GM12878 (cell line): ENCODE data around the gene VSIG10L. TPM values are rescaled to one million over a fixed set of nuclear protein-coding genes. Genes with fewer than 3 reads are reported as not detected.

Experiments used
- ATAC-seq: fragments of 200-7000 bp; cut with Tn5 transposase; 3 replicates; pipeline ENCODE4 v1.9.1; 2020; ENCODE audit warnings: mild to moderate bottlenecking, moderate library complexity
- BruUV-seq: library from RNA; stranded (reverse); fragments of 400-500 nt; replicated peaks from 2 replicates; lab custom pipeline; 2021; lab: Mats Ljungman, UMichigan
- CTCF ChIA-PET: fragments of 300-600 bp; sonication (Branson Sonifier 250); formaldehyde crosslinking; extraction: SDS; loops from one replicate; lab custom pipeline; 2021; ENCODE audit warnings: inconsistent platforms; lab: Yijun Ruan, JAX
- POLR2A ChIA-PET: fragments of 350-600 bp; formaldehyde crosslinking; extraction: SDS; loops from one replicate; lab custom pipeline; 2021; ENCODE audit warnings: inconsistent platforms; lab: Charles Lee
- RAD21 ChIA-PET: fragments of 300-600 bp; sonication (Branson Sonifier 250); formaldehyde crosslinking; loops from one replicate; lab custom pipeline; 2023; ENCODE audit warnings: antibody characterized with exemption; ENCODE audit not compliant: unreplicated experiment; lab: Charles Lee
- SMC1A ChIA-PET: fragments of 300-600 bp; sonication (Branson Sonifier 250); formaldehyde crosslinking; loops from one replicate; lab custom pipeline; 2023; ENCODE audit not compliant: unreplicated experiment, uncharacterized antibody; lab: Charles Lee
- DNase-seq: peaks from one replicate; pipeline ENCODE4 v3.0.0-alpha.2; 2011; ENCODE audit warnings: low read depth, low spot score
- FAIRE-seq: peaks from 3 replicates; lab custom pipeline; 2011; peaks lifted over from hg19 to GRCh38; lab: Jason Lieb, UNC
- H2AFZ ChIP-seq: 2 replicates; pipeline ENCODE4 v1.6.0; 2011; ENCODE audit warnings: low read depth, low read length, control low read depth; ENCODE audit not compliant: control insufficient read depth
- H3K27ac ChIP-seq: 2 replicates; pipeline ENCODE4 v1.5.1; 2011; ENCODE audit warnings: control low read depth; ENCODE audit not compliant: control insufficient read depth, insufficient read depth
- H3K27me3 ChIP-seq, 2 experiments: replicated peaks in 1 of 2; 2 replicates each; pipeline versions ENCODE4 v1.6.0 to v1.6.1; 2011; ENCODE audit warnings: low read length in 1 of 2; ENCODE audit not compliant: control insufficient read depth in 2 of 2, insufficient read depth in 2 of 2
- H3K36me3 ChIP-seq, 2 experiments: 2 replicates each; pipeline ENCODE4 v1.5.1; 2011; ENCODE audit warnings: low read length in 1 of 2; ENCODE audit not compliant: control insufficient read depth in 2 of 2, insufficient read depth in 2 of 2
- H3K4me1 ChIP-seq: 2 replicates; pipeline ENCODE4 v1.6.1; 2011; ENCODE audit warnings: mild to moderate bottlenecking, low read length, moderate library complexity, mixed read lengths; ENCODE audit not compliant: control insufficient read depth, insufficient read depth
- H3K4me2 ChIP-seq: 2 replicates; pipeline ENCODE4 v1.6.0; 2011; ENCODE audit warnings: control low read depth; ENCODE audit not compliant: control insufficient read depth, insufficient read depth
- H3K4me3 ChIP-seq: fragments of 200-600 bp; sonication (generic); 2 replicates; pipeline ENCODE4 v1.5.1; 2016
- H3K79me2 ChIP-seq: 2 replicates; pipeline ENCODE4 v1.6.0; 2011; ENCODE audit warnings: low read length; ENCODE audit not compliant: control insufficient read depth, insufficient read depth
- H3K9ac ChIP-seq: 2 replicates; pipeline ENCODE4 v1.8.0; 2011; ENCODE audit warnings: low read length, control low read depth, mixed read lengths; ENCODE audit not compliant: control insufficient read depth, insufficient read depth
- H3K9me3 ChIP-seq: replicated peaks from 3 replicates; pipeline ENCODE4 v1.5.1; 2011; ENCODE audit warnings: mild to moderate bottlenecking, low read length; ENCODE audit not compliant: control insufficient read depth, insufficient read depth
- H4K20me1 ChIP-seq: 2 replicates; pipeline ENCODE4 v1.6.0; 2011; ENCODE audit not compliant: control insufficient read depth, insufficient read depth
- RAD21 ChIP-seq: IDR thresholded peaks from 2 replicates; pipeline ENCODE4 v1.6.1; 2011; ENCODE audit warnings: mild to moderate bottlenecking, low read depth, low read length, moderate library complexity; ENCODE audit not compliant: insufficient read depth
- RBBP5 ChIP-seq: fragments of 200-600 bp; sonication (generic); conservative IDR thresholded peaks from 2 replicates; pipeline ENCODE4 v1.6.1; 2016
- SP1 ChIP-seq: IDR thresholded peaks from one replicate; pipeline ENCODE4 v1.6.1; 2011; ENCODE audit warnings: low read depth, low read length
- SPI1 ChIP-seq: IDR thresholded peaks from 2 replicates; pipeline ENCODE4 v1.6.1; 2011; ENCODE audit warnings: low read depth, mild to moderate bottlenecking, low read length, moderate library complexity, borderline replicate concordance; ENCODE audit not compliant: insufficient read depth
- WRNIP1 ChIP-seq: IDR thresholded peaks from 2 replicates; pipeline ENCODE4 v1.6.1; 2011; ENCODE audit warnings: low read depth, low read length, improper control_type of control experiment, borderline replicate concordance
- YBX1 ChIP-seq: fragments of 450-650 bp; IDR thresholded peaks from 2 replicates; pipeline ENCODE4 v1.6.1; 2016; ENCODE audit warnings: antibody characterized with exemption
- ZSCAN29 ChIP-seq: fragments of 450-650 bp; IDR thresholded peaks from 2 replicates; pipeline ENCODE4 v1.6.1; 2017; ENCODE audit warnings: mild to moderate bottlenecking, moderate library complexity
- WGBS: methylation state at CpG from one replicate; pipeline ENCODE4 v1.1.6; 2016; ENCODE audit warnings: low lambda C conversion rate; ENCODE audit not compliant: insufficient replicate concordance, insufficient coverage; ENCODE audit errors: missing lambda C conversion rate; 5-methylcytosine and 5-hydroxymethylcytosine counted together
- in situ Hi-C: fragments of 300-500 bp; cut with MboI; formaldehyde crosslinking; loops from 9 replicates; pipeline ENCODE4 v1.14.3; 2018; ENCODE audit warnings: mixed read lengths
- intact Hi-C: fragments of 100-400 bp; cut with micrococcal nuclease; formaldehyde crosslinking; loops from one replicate; pipeline ENCODE4 v1.14.2; 2022; ENCODE audit not compliant: unreplicated experiment
- polyA plus RNA-seq, 11 experiments: library from polyadenylated mRNA; depleted of rRNA in 4 of 11; unstranded in 6 of 11; stranded (reverse) in 5 of 11; fragments of >200 nt; fragmentation: Nextera tagmentation in 4 of 11; fragmentation: Illumina TruSeq in 1 of 11; extraction: Ambion mirVana in 4 of 11; extraction: Trizol in 1 of 11; gene quantifications; 1 replicate in 1 of 11; 2 replicates in 10 of 11; pipeline versions ENCODE4 v1.2.1 to v1.2.3, GENCODE V29; 2011 to 2016; ENCODE audit warnings: inconsistent platforms in 2 of 11, missing spikeins in 2 of 11, low read depth in 1 of 11
- total RNA-seq, 4 experiments: library from RNA; depleted of rRNA in 3 of 4; stranded (reverse); fragments of >200 nt in 3 of 4; fragmentation: Illumina TruSeq in 1 of 4; extraction: Trizol in 1 of 4; gene quantifications; 2 replicates each; pipeline versions ENCODE4 v1.2.1 to v1.2.3, GENCODE V29; 2013 to 2021
- TF ChIP-seq, protein P1 (sequence below): IDR thresholded peaks from 2 replicates; pipeline ENCODE4 v1.6.1; 2012; ENCODE audit warnings: low read depth, low read length, improper control_type of control experiment
- TF ChIP-seq, protein P2 (sequence below): fragments of 450-650 bp; formaldehyde crosslinking; IDR thresholded peaks from 2 replicates; pipeline ENCODE4 v1.5.0; 2022; ENCODE audit warnings: mild to moderate bottlenecking, missing genetic modification characterization
- TF ChIP-seq, protein P3 (sequence below): IDR thresholded peaks from 2 replicates; pipeline ENCODE4 v1.6.1; 2011; ENCODE audit warnings: mild to moderate bottlenecking, low read depth, low read length, moderate library complexity; ENCODE audit not compliant: insufficient replicate concordance

Gene VSIG10L
- total and polyA plus RNA-seq, 10 of the 15 experiments (the other 5 are each of a cell fraction or from before 2014, with no cell fraction given), result 0.09 to 0.93 (median 0.49) TPM

DNA sequence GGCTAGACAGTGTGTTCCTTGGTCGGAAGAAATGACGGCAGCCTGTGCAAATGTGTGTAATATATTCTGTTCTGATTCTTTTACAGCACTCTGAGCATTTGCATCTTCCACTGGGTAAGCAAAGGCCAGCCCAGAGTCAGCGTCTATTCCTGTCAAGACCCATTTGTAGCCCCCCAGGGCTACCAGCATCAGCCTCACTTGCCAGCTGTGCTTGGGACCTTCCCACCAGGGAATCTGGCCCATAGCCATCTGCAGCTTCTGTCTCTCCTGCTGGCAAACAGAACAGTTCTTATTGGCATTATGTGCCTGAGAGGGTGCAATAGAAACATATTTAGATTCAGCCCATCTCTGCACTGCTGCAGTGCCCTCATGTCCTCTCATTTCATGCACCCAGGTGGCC, 36.5 kb downstream of the VSIG10L start:
- H4K20me1 ChIP-seq, result no peaks in the 10 kb centered on the region
- H3K9me3 ChIP-seq, result no peaks in the 10 kb centered on the region; the same call in 2 of the 3 replicates
- H3K36me3 ChIP-seq, result no peaks in the 10 kb centered on the region
- ChIA-PET CTCF (no interaction called here), RAD21 (no interaction called here), SMC1A (no interaction called here), POLR2A (no interaction called here)
- no peaks in the 10 kb centered on the region for H3K4me1 ChIP-seq
- intact Hi-C loops, result no loop called here
- H3K27ac ChIP-seq, result no peak overlapping the region
- peaks cover 0 to 1% of the 10 kb centered on the region in 2 experiments; a peak in 1 of 4 replicates for H3K27me3 ChIP-seq
- no peak for TF ChIP-seq YBX1
- no peak for TF ChIP-seq WRNIP1
- TF ChIP-seq, protein P1, sequence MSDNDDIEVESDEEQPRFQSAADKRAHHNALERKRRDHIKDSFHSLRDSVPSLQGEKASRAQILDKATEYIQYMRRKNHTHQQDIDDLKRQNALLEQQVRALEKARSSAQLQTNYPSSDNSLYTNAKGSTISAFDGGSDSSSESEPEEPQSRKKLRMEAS, result no peak
- BruUV-seq, result no TSS peak
- in situ Hi-C loops, result no loop called here
- FAIRE-seq (no peak), ATAC-seq (no peak), DNase-seq (no peak)
- H3K4me3 ChIP-seq, result no peak overlapping the region
- H3K9ac ChIP-seq, result no peak overlapping the region
- no peak overlapping the region for H3K4me2 ChIP-seq
- H2AFZ ChIP-seq, result no peak overlapping the region
- H3K79me2 ChIP-seq, result no peaks in the 10 kb centered on the region
- 20% methylated on average over 3 of the region's 3 CpGs for WGBS

DNA sequence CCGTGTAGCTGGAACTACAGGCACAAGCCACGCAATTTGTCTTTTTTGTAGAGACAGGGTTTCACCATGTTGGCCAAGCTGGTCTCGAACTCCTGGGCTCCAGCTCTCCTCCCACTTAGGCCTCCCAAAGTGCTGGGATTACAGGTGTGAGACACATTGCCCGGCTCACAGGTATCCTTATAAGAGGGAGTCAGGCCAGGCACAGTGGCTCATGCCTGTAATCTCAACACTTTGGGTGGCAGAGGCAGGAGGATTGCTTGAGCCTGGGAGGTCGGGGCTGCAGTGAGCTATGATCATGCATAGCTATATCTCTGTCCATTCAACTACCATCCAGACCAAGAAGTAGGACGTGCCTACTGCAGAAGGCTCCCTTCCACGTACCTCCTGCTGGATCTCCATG, 40.7 kb downstream of the VSIG10L start:
- H2AFZ ChIP-seq, result no peak overlapping the region
- CTCF ChIA-PET, result no interaction called here
- H3K9ac ChIP-seq, result no peak overlapping the region
- H3K9me3 ChIP-seq, result no peaks in the 10 kb centered on the region; the same call in 2 of the 3 replicates
- no peaks in the 10 kb centered on the region for H4K20me1 ChIP-seq
- H3K27ac ChIP-seq, result no peak overlapping the region
- H3K27me3 ChIP-seq, result peaks cover 0 to 1% of the 10 kb centered on the region in 2 experiments; a peak in 1 of 4 replicates
- DNase-seq, result no peak
- H3K4me1 ChIP-seq, result no peaks in the 10 kb centered on the region
- ATAC-seq, result no peak
- no peak overlapping the region for H3K4me3 ChIP-seq
- intact Hi-C loops (no loop called here), in situ Hi-C loops (no loop called here)
- POLR2A ChIA-PET, result no interaction called here
- H3K4me2 ChIP-seq, result no peak overlapping the region
- H3K79me2 ChIP-seq, result no peaks in the 10 kb centered on the region
- no TSS peak for BruUV-seq
- FAIRE-seq, result no peak
- SMC1A ChIA-PET, result no interaction called here
- H3K36me3 ChIP-seq, result no peaks in the 10 kb centered on the region
- 12% methylated on average over 7 of the region's 7 CpGs for WGBS
- RAD21 ChIA-PET, result no interaction called here
- TF ChIP-seq RBBP5, result no peak
- TF ChIP-seq RAD21, result no peak
- no peak for TF ChIP-seq SP1
- no peak for TF ChIP-seq ZSCAN29
- no peak for TF ChIP-seq SPI1
- TF ChIP-seq, protein P2, sequence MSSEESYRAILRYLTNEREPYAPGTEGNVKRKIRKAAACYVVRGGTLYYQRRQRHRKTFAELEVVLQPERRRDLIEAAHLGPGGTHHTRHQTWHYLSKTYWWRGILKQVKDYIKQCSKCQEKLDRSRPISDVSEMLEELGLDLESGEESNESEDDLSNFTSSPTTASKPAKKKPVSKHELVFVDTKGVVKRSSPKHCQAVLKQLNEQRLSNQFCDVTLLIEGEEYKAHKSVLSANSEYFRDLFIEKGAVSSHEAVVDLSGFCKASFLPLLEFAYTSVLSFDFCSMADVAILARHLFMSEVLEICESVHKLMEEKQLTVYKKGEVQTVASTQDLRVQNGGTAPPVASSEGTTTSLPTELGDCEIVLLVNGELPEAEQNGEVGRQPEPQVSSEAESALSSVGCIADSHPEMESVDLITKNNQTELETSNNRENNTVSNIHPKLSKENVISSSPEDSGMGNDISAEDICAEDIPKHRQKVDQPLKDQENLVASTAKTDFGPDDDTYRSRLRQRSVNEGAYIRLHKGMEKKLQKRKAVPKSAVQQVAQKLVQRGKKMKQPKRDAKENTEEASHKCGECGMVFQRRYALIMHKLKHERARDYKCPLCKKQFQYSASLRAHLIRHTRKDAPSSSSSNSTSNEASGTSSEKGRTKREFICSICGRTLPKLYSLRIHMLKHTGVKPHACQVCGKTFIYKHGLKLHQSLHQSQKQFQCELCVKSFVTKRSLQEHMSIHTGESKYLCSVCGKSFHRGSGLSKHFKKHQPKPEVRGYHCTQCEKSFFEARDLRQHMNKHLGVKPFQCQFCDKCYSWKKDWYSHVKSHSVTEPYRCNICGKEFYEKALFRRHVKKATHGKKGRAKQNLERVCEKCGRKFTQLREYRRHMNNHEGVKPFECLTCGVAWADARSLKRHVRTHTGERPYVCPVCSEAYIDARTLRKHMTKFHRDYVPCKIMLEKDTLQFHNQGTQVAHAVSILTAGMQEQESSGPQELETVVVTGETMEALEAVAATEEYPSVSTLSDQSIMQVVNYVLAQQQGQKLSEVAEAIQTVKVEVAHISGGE (CRISPR knock-in tag), result no peak
- TF ChIP-seq, protein P3, sequence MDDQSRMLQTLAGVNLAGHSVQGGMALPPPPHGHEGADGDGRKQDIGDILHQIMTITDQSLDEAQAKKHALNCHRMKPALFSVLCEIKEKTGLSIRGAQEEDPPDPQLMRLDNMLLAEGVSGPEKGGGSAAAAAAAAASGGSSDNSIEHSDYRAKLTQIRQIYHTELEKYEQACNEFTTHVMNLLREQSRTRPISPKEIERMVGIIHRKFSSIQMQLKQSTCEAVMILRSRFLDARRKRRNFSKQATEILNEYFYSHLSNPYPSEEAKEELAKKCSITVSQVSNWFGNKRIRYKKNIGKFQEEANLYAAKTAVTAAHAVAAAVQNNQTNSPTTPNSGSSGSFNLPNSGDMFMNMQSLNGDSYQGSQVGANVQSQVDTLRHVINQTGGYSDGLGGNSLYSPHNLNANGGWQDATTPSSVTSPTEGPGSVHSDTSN, result no peak
